PC-3 (cell line): ENCODE data around the gene MDFIC. TPM values are rescaled to one million over a fixed set of nuclear protein-coding genes. Genes with fewer than 3 reads are reported as not detected.

Experiments
- ATAC-seq: fragments of 200-7000 bp; cut with Tn5 transposase; 2 replicates; pipeline ENCODE4 v1.9.1; 2020; ENCODE audit warnings: mild to moderate bottlenecking, moderate library complexity
- BruUV-seq: library from RNA; stranded (reverse); fragments of 400-500 nt; replicated peaks from 2 replicates; lab custom pipeline; 2021; lab: Mats Ljungman, UMichigan
- CTCF ChIA-PET: fragments of 300-600 bp; sonication (Branson Sonifier 250); formaldehyde crosslinking; loops from one replicate; lab custom pipeline; 2022; ENCODE audit warnings: antibody characterized with exemption; lab: Charles Lee
- POLR2A ChIA-PET: fragments of 300-600 bp; sonication (Branson Sonifier 250); formaldehyde crosslinking; loops from one replicate; lab custom pipeline; 2022; ENCODE audit warnings: antibody characterized with exemption; ENCODE audit not compliant: unreplicated experiment; lab: Charles Lee
- DNase-seq: peaks from one replicate; pipeline ENCODE4 v3.0.0-alpha.2; 2015
- H2AFZ ChIP-seq: fragments of 300-600 bp; sonication (generic); 2 replicates; pipeline ENCODE4 v1.6.0; 2016; ENCODE audit warnings: antibody characterized with exemption, low read length
- H3F3A ChIP-seq: fragments of 300-600 bp; sonication (generic); one replicate; pipeline ENCODE4 v1.6.0; 2017; ENCODE audit warnings: antibody characterized with exemption, low read length, control low read depth, mild to moderate bottlenecking; ENCODE audit not compliant: unreplicated experiment
- H3K27ac ChIP-seq: fragments of 300-600 bp; sonication (generic); 2 replicates; pipeline ENCODE4 v1.5.1; 2016; ENCODE audit warnings: mild to moderate bottlenecking, low read length
- H3K27me3 ChIP-seq: fragments of 300-600 bp; sonication (generic); 2 replicates; pipeline ENCODE4 v1.6.1; 2016; ENCODE audit warnings: low read length, mixed read lengths
- H3K36me3 ChIP-seq: fragments of 300-600 bp; sonication (generic); 2 replicates; pipeline ENCODE4 v1.6.1; 2016; ENCODE audit warnings: low read depth, mixed run types, low read length, mixed read lengths
- H3K4me1 ChIP-seq: fragments of 300-600 bp; sonication (generic); 2 replicates; pipeline ENCODE4 v1.5.1; 2016; ENCODE audit warnings: low read length; ENCODE audit not compliant: insufficient read depth
- H3K4me2 ChIP-seq: fragments of 300-600 bp; sonication (generic); 2 replicates; pipeline ENCODE4 v1.6.0; 2016; ENCODE audit warnings: low read length
- H3K4me3 ChIP-seq: fragments of 300-600 bp; sonication (generic); 2 replicates; pipeline ENCODE4 v1.5.1; 2016; ENCODE audit warnings: mild to moderate bottlenecking, low read length, mixed read lengths
- H3K79me2 ChIP-seq: fragments of 300-600 bp; sonication (generic); 2 replicates; pipeline ENCODE4 v1.6.1; 2017; ENCODE audit warnings: low read length, mixed read lengths
- H3K9ac ChIP-seq: fragments of 300-600 bp; sonication (generic); 2 replicates; pipeline ENCODE4 v1.6.0; 2016; ENCODE audit warnings: mild to moderate bottlenecking, low read length
- H3K9me2 ChIP-seq: fragments of 300-600 bp; sonication (generic); replicated peaks from 2 replicates; pipeline ENCODE4 v1.6.1; 2016; ENCODE audit warnings: mixed run types, low read length, mixed read lengths
- H3K9me3 ChIP-seq: fragments of 300-600 bp; sonication (generic); 2 replicates; pipeline ENCODE4 v1.6.1; 2016; ENCODE audit warnings: low read length, mixed read lengths
- H4K20me1 ChIP-seq: fragments of 300-600 bp; sonication (generic); 2 replicates; pipeline ENCODE4 v1.6.1; 2016; ENCODE audit warnings: low read length, mixed read lengths
- EZH2 ChIP-seq: fragments of 300-600 bp; sonication (generic); IDR thresholded peaks from one replicate; pipeline ENCODE4 v1.6.1; 2017; ENCODE audit warnings: antibody characterized with exemption, mild to moderate bottlenecking, low read length; ENCODE audit not compliant: unreplicated experiment
- EZH2phosphoT487 ChIP-seq: fragments of 300-600 bp; sonication (generic); IDR thresholded peaks from 2 replicates; pipeline ENCODE4 v1.6.1; 2018; ENCODE audit warnings: mild to moderate bottlenecking, antibody characterized with exemption, low read length, borderline replicate concordance
- intact Hi-C: fragments of 100-400 bp; cut with micrococcal nuclease; formaldehyde crosslinking; loops from 2 replicates; pipeline ENCODE4 v1.9.0; 2023
- total RNA-seq: library from RNA; depleted of rRNA; stranded (reverse); fragments of >200 nt; gene quantifications from 2 replicates; pipeline ENCODE4 v1.2.3, GENCODE V29; 2014
- TF ChIP-seq, protein P1 (sequence below): fragments of 300-600 bp; sonication (generic); conservative IDR thresholded peaks from 2 replicates; pipeline ENCODE4 v1.5.1; 2017; ENCODE audit warnings: antibody characterized with exemption, low read depth, mild to moderate bottlenecking, low read length

The MDFIC gene
- total RNA-seq, 1 experiment from 2014 or later = 33.9 TPM

DNA sequence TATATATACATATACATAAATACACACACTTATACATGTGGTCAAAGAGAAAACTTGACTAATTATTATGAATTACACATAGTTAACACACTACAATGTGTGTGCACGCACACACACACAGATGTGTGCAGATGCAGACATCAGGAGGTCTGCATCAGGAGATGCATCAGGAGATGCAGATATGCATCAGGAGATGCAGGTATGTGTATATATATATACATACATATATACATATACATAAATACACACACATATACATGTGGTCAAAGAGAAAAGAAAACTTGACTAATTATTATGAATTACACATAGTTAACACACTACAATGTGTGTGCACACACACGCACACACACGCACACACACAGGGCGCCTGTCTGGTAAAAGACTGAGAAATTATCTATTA lies 31.3 kb upstream of the MDFIC start:
- Histone ChIP-seq H3K36me3 (no peaks in the 10 kb centered on the region), H3K9me2 (no peaks in the 10 kb centered on the region), H3K27ac (no peak overlapping the region), H3K4me2 (no peak overlapping the region), H3K9me3 (no peaks in the 10 kb centered on the region), H2AFZ (no peak overlapping the region), H3K9ac (no peak overlapping the region), H3K27me3 (no peaks in the 10 kb centered on the region), H3K4me3 (no peak overlapping the region), H3K79me2 (no peaks in the 10 kb centered on the region), H3F3A (no peaks in the 10 kb centered on the region), H4K20me1 (no peaks in the 10 kb centered on the region), H3K4me1 (peaks cover 15% of the 10 kb centered on the region; the same call in 1 of the 2 replicates)
- intact Hi-C loops = no loop called here
- DNase-seq = no peak
- CTCF ChIA-PET = no interaction called here
- POLR2A ChIA-PET = no interaction called here
- no TSS peak for BruUV-seq
- ATAC-seq = no peak
- TF ChIP-seq EZH2phosphoT487 = no peak
- TF ChIP-seq, protein P1, sequence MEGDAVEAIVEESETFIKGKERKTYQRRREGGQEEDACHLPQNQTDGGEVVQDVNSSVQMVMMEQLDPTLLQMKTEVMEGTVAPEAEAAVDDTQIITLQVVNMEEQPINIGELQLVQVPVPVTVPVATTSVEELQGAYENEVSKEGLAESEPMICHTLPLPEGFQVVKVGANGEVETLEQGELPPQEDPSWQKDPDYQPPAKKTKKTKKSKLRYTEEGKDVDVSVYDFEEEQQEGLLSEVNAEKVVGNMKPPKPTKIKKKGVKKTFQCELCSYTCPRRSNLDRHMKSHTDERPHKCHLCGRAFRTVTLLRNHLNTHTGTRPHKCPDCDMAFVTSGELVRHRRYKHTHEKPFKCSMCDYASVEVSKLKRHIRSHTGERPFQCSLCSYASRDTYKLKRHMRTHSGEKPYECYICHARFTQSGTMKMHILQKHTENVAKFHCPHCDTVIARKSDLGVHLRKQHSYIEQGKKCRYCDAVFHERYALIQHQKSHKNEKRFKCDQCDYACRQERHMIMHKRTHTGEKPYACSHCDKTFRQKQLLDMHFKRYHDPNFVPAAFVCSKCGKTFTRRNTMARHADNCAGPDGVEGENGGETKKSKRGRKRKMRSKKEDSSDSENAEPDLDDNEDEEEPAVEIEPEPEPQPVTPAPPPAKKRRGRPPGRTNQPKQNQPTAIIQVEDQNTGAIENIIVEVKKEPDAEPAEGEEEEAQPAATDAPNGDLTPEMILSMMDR = no peak
- TF ChIP-seq EZH2 = no peak

DNA sequence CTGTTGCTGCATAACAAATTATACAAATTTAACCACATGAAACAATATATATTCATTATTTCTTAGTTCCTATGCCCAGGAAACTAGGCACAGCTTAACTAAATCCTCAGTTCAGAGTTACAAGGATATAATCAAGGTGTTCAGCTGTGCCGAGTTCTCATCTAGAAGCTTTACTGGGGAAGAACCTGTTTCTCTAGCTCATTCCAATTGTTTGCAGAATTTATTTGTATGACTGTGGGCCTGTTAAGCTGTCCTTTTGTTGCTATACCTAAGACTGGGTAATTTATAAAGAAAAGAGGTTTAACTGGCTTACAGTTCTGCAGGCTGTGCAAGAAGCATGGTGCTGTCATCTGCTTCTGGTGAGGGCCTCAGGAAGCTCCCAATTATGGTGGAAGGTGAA lies 21.8 kb upstream of the MDFIC start:
- H3K79me2 ChIP-seq = no peaks in the 10 kb centered on the region
- no peak overlapping the region for H3K4me3 ChIP-seq
- ATAC-seq = no peak
- no peaks in the 10 kb centered on the region for H3K9me3 ChIP-seq
- POLR2A ChIA-PET = no interaction called here
- no peak overlapping the region for H2AFZ ChIP-seq
- intact Hi-C loops = no loop called here
- H3K4me2 ChIP-seq = no peak overlapping the region
- no peaks in the 10 kb centered on the region for H3K36me3 ChIP-seq
- H3K9ac ChIP-seq = no peak overlapping the region
- TF ChIP-seq EZH2 (no peak), EZH2phosphoT487 (no peak)
- TF ChIP-seq, protein P1 = no peak
- H3F3A ChIP-seq = no peaks in the 10 kb centered on the region
- H3K4me1 ChIP-seq = peaks cover 33% of the 10 kb centered on the region
- CTCF ChIA-PET = no interaction called here
- no peaks in the 10 kb centered on the region for H3K9me2 ChIP-seq
- H3K27ac ChIP-seq = no peak overlapping the region
- no TSS peak for BruUV-seq
- DNase-seq = peak; percentile 35
- no peaks in the 10 kb centered on the region for H3K27me3 ChIP-seq
- H4K20me1 ChIP-seq = no peaks in the 10 kb centered on the region

DNA sequence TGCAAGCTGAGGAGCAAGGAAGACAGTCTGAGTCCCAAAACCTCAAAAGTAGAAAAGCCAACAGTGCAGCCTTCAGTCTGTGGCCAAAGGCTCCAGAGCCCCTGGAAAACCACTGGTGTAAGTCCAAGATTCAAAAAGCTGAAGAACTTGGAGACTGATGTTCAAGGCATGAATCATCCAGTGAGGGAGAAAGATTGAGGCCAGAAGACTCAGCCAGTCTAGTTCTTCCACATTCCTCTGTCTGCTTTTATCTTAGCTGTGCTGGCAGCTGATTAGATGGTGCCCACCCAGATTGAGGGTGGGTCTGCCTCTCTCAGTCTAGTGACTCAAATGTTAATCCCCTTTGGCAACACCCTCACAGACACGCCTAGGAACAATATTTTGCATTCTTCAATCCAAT lies 20.1 kb upstream of the MDFIC start:
- TF ChIP-seq EZH2phosphoT487 = no peak
- TF ChIP-seq, protein P1 = no peak
- TF ChIP-seq EZH2 = no peak
- Histone ChIP-seq H3K27ac (peak overlapping the region; percentile 25; the same call in 1 of the 2 replicates), H3K9me2 (no peaks in the 10 kb centered on the region), H3K4me1 (peaks cover 33% of the 10 kb centered on the region), H3K9ac (no peak overlapping the region), H3K4me3 (no peak overlapping the region), H3K9me3 (no peaks in the 10 kb centered on the region), H3K27me3 (no peaks in the 10 kb centered on the region), H3K4me2 (peak overlapping the region; percentile 21; the same call in 1 of the 2 replicates), H4K20me1 (no peaks in the 10 kb centered on the region), H3K79me2 (no peaks in the 10 kb centered on the region), H3F3A (no peaks in the 10 kb centered on the region), H2AFZ (no peak overlapping the region), H3K36me3 (no peaks in the 10 kb centered on the region)
- BruUV-seq = no TSS peak
- peak; percentile 54 for ATAC-seq
- peak; percentile 87 for DNase-seq
- ChIA-PET POLR2A (no interaction called here), CTCF (no interaction called here)
- intact Hi-C loops = no loop called here
